ENCODE results near the gene MAP3K19.
A peak's percentile ranks its signal among the peaks of the same experiment; 100 is the strongest.

Gene MAP3K19

GRCh38 chr2:134933732-134934131 lies 113.5 kb downstream of the MAP3K19 start:
- Histone ChIP-seq H3K27ac (ENCODE audit: low read depth, low read length) (no peak overlapping the region), H3K9ac (ENCODE audit: low read length) (no peak overlapping the region), H3K36me3 (ENCODE audit: control insufficient read depth, insufficient read depth, low read length) (no peaks in the 10 kb centered on the region), H3K27me3 (ENCODE audit: control insufficient read depth, insufficient read depth, low read length) (no peaks in the 10 kb centered on the region), H3K4me1 (ENCODE audit: control insufficient read depth, insufficient read depth, low read length) (peaks cover 5% of the 10 kb centered on the region), H3K4me3 (ENCODE audit: low read length) (no peak overlapping the region)

- Histone ChIP-seq H3K9ac (ENCODE audit: low read length) (no peak overlapping the region), H3K4me3 (ENCODE audit: low read length) (no peak overlapping the region), H3K4me1 (ENCODE audit: control insufficient read depth, insufficient read depth, low read length) (peaks cover 5% of the 10 kb centered on the region), H3K27ac (ENCODE audit: low read depth, low read length) (no peak overlapping the region), H3K27me3 (ENCODE audit: control insufficient read depth, insufficient read depth, low read length) (no peaks in the 10 kb centered on the region), H3K36me3 (ENCODE audit: control insufficient read depth, insufficient read depth, low read length) (no peaks in the 10 kb centered on the region)
Observed at GRCh38 chr2:134932864-134933526, 114.3 kb downstream of the MAP3K19 start.

- Histone ChIP-seq H3K4me1 (ENCODE audit: control insufficient read depth, insufficient read depth, low read length) (peaks cover 11% of the 10 kb centered on the region), H3K36me3 (ENCODE audit: control insufficient read depth, insufficient read depth, low read length) (peaks cover 2% of the 10 kb centered on the region), H3K9ac (ENCODE audit: low read length) (no peak overlapping the region), H3K4me3 (ENCODE audit: low read length) (no peak overlapping the region), H3K27ac (ENCODE audit: low read depth, low read length) (no peak overlapping the region), H3K27me3 (ENCODE audit: control insufficient read depth, insufficient read depth, low read length) (no peaks in the 10 kb centered on the region)
Observed at GRCh38 chr2:134927195-134927594, 120.1 kb downstream of the MAP3K19 start.

GRCh38 chr2:134926231-134926931 lies 120.9 kb downstream of the MAP3K19 start:
- Histone ChIP-seq H3K4me3 (ENCODE audit: low read length) (peak overlapping the region; percentile 27), H3K36me3 (ENCODE audit: control insufficient read depth, insufficient read depth, low read length) (peaks cover 2% of the 10 kb centered on the region), H3K27me3 (ENCODE audit: control insufficient read depth, insufficient read depth, low read length) (no peaks in the 10 kb centered on the region), H3K4me1 (ENCODE audit: control insufficient read depth, insufficient read depth, low read length) (peaks cover 11% of the 10 kb centered on the region), H3K9ac (ENCODE audit: low read length) (no peak overlapping the region), H3K27ac (ENCODE audit: low read depth, low read length) (no peak overlapping the region)

GRCh38 chr2:134924912-134925311 lies 122.3 kb downstream of the MAP3K19 start:
- Histone ChIP-seq H3K4me1 (ENCODE audit: control insufficient read depth, insufficient read depth, low read length) (peaks cover 18% of the 10 kb centered on the region), H3K9ac (ENCODE audit: low read length) (no peak overlapping the region), H3K27me3 (ENCODE audit: control insufficient read depth, insufficient read depth, low read length) (no peaks in the 10 kb centered on the region), H3K36me3 (ENCODE audit: control insufficient read depth, insufficient read depth, low read length) (peaks cover 2% of the 10 kb centered on the region), H3K4me3 (ENCODE audit: low read length) (no peak overlapping the region), H3K27ac (ENCODE audit: low read depth, low read length) (no peak overlapping the region)

- H3K4me3 ChIP-seq (ENCODE audit: low read length): peak overlapping the region; percentile 97
- H3K4me1 ChIP-seq (ENCODE audit: control insufficient read depth, insufficient read depth, low read length): peaks cover 14% of the 10 kb centered on the region
- H3K36me3 ChIP-seq (ENCODE audit: control insufficient read depth, insufficient read depth, low read length): peaks cover under 1% of the 10 kb centered on the region
- peak overlapping the region; percentile 98 for H3K27ac ChIP-seq (ENCODE audit: low read depth, low read length)
- peak overlapping the region; percentile 92 for H3K9ac ChIP-seq (ENCODE audit: low read length)
- no peaks in the 10 kb centered on the region for H3K27me3 ChIP-seq (ENCODE audit: control insufficient read depth, insufficient read depth, low read length)
Observed at GRCh38 chr2:134919341-134920210, 127.7 kb downstream of the MAP3K19 start.

GRCh38 chr2:134918526-134919340 lies 128.5 kb downstream of the MAP3K19 start, which contains the start of gene CCNT2:
Gene CCNT2 (plus strand): TSS chr2:134918822. CDS start chr2:134918855, 33 bp downstream.
- H3K36me3 ChIP-seq (ENCODE audit: control insufficient read depth, insufficient read depth, low read length): no peaks in the 10 kb centered on the region
- H3K9ac ChIP-seq (ENCODE audit: low read length): peak within 1 kb of the TSS; percentile 92
- peaks cover 14% of the 10 kb centered on the region for H3K4me1 ChIP-seq (ENCODE audit: control insufficient read depth, insufficient read depth, low read length)
- peak within 1 kb of the TSS; percentile 97 for H3K4me3 ChIP-seq (ENCODE audit: low read length)
- no peaks in the 10 kb centered on the region for H3K27me3 ChIP-seq (ENCODE audit: control insufficient read depth, insufficient read depth, low read length)
- peak within 1 kb of the TSS; percentile 98 for H3K27ac ChIP-seq (ENCODE audit: low read depth, low read length)

- Histone ChIP-seq H3K27me3 (ENCODE audit: control insufficient read depth, insufficient read depth, low read length) (no peaks in the 10 kb centered on the region), H3K27ac (ENCODE audit: low read depth, low read length) (peak overlapping the region; percentile 98), H3K9ac (ENCODE audit: low read length) (peak overlapping the region; percentile 51), H3K4me3 (ENCODE audit: low read length) (peak overlapping the region; percentile 60), H3K4me1 (ENCODE audit: control insufficient read depth, insufficient read depth, low read length) (peaks cover 14% of the 10 kb centered on the region), H3K36me3 (ENCODE audit: control insufficient read depth, insufficient read depth, low read length) (no peaks in the 10 kb centered on the region)
Observed at GRCh38 chr2:134917888-134918525, 129.2 kb downstream of the MAP3K19 start.

- peak overlapping the region; percentile 51 for H3K9ac ChIP-seq (ENCODE audit: low read length)
- H3K36me3 ChIP-seq (ENCODE audit: control insufficient read depth, insufficient read depth, low read length): no peaks in the 10 kb centered on the region
- H3K27me3 ChIP-seq (ENCODE audit: control insufficient read depth, insufficient read depth, low read length): no peaks in the 10 kb centered on the region
- peak overlapping the region; percentile 60 for H3K4me3 ChIP-seq (ENCODE audit: low read length)
- peak overlapping the region; percentile 98 for H3K27ac ChIP-seq (ENCODE audit: low read depth, low read length)
- peaks cover 14% of the 10 kb centered on the region for H3K4me1 ChIP-seq (ENCODE audit: control insufficient read depth, insufficient read depth, low read length)
Observed at GRCh38 chr2:134917360-134917865, 129.8 kb downstream of the MAP3K19 start.
